Measurements from ENCODE around the gene FBXO22.

Gene FBXO22

GRCh38 chr15:75923756-75924155, 20.1 kb downstream of the FBXO22 start:
- no peaks in the 10 kb centered on the region for H3K9me3 ChIP-seq
- no peaks in the 10 kb centered on the region for H3K4me1 ChIP-seq
- H3K27ac ChIP-seq: no peak overlapping the region
- DNase-seq: no peak
- TF ChIP-seq CTCF (IDR thresholded peaks at IDR 0.05): no peak
- intact Hi-C loops (cut with DNase I; ENCODE audit: low total_unique reads): no loop called here
- H3K36me3 ChIP-seq: peaks cover 5 to 10% (median 9%) of the 10 kb centered on the region in 3 donors
- no peaks in the 10 kb centered on the region for H3K27me3 ChIP-seq
- no peak overlapping the region for H3K4me3 ChIP-seq

- no peak for DNase-seq
- no peak for TF ChIP-seq CTCF (IDR thresholded peaks at IDR 0.05)
- intact Hi-C loops (cut with DNase I; ENCODE audit: low total_unique reads): no loop called here
- Histone ChIP-seq H3K36me3 (peaks cover under 1 to 8% (median 2%) of the 10 kb centered on the region in 3 donors), H3K4me1 (no peaks in the 10 kb centered on the region), H3K27ac (no peak overlapping the region), H3K9me3 (no peaks in the 10 kb centered on the region), H3K4me3 (no peak overlapping the region), H3K27me3 (no peaks in the 10 kb centered on the region)
These were observed 20.9 kb downstream of the FBXO22 start for GRCh38 chr15:75924576-75924975.

GRCh38 chr15:75925440-75925839, 21.8 kb downstream of the FBXO22 start:
- no peak overlapping the region for H3K4me3 ChIP-seq
- TF ChIP-seq CTCF (IDR thresholded peaks at IDR 0.05): no peak
- H3K27ac ChIP-seq: no peak overlapping the region
- H3K4me1 ChIP-seq: no peaks in the 10 kb centered on the region
- DNase-seq: no peak
- no peaks in the 10 kb centered on the region for H3K27me3 ChIP-seq
- no peaks in the 10 kb centered on the region for H3K9me3 ChIP-seq
- peaks cover 8 to 16% (median 8%) of the 10 kb centered on the region in 3 donors for H3K36me3 ChIP-seq
- intact Hi-C loops (cut with DNase I; ENCODE audit: low total_unique reads): no loop called here

GRCh38 chr15:75926931-75927330, 23.3 kb downstream of the FBXO22 start:
- Histone ChIP-seq H3K9me3 (no peaks in the 10 kb centered on the region), H3K4me3 (no peak overlapping the region), H3K36me3 (peaks cover 8 to 24% (median 18%) of the 10 kb centered on the region in 3 donors), H3K4me1 (no peaks in the 10 kb centered on the region), H3K27me3 (no peaks in the 10 kb centered on the region), H3K27ac (no peak overlapping the region)
- intact Hi-C loops (cut with DNase I; ENCODE audit: low total_unique reads): no loop called here
- no peak for DNase-seq
- no peak for TF ChIP-seq CTCF (IDR thresholded peaks at IDR 0.05)

- no peak for TF ChIP-seq CTCF (IDR thresholded peaks at IDR 0.05)
- Histone ChIP-seq H3K4me3 (no peak overlapping the region), H3K9me3 (no peaks in the 10 kb centered on the region), H3K36me3 (peaks cover 11 to 30% (median 21%) of the 10 kb centered on the region in 3 donors), H3K27ac (no peak overlapping the region), H3K27me3 (no peaks in the 10 kb centered on the region), H3K4me1 (no peaks in the 10 kb centered on the region)
- intact Hi-C loops (cut with DNase I; ENCODE audit: low total_unique reads): no loop called here
- no peak for DNase-seq
These were observed 23.9 kb downstream of the FBXO22 start for GRCh38 chr15:75927601-75928000.

Data from tibial artery (tissue), 4 donors.